Liver (tissue), 9 donors: ENCODE measurements around the gene KCNK7. TPM values are rescaled to one million over a fixed set of nuclear protein-coding genes. Genes with fewer than 3 reads are reported as not detected.

Experiments used
- DNase-seq: peaks from one replicate; pipeline ENCODE4 v3.0.0-alpha.2; 2017; ENCODE audit warnings: low spot score
- H3K27ac ChIP-seq, 2 donors: one replicate each; pipeline ENCODE4 v1.7.0; 2013; ENCODE audit warnings: inconsistent platforms in 2 of 2, low read length in 2 of 2, control low read depth in 1 of 2, low read depth in 1 of 2, mild to moderate bottlenecking in 1 of 2
- H3K27me3 ChIP-seq, 4 donors: one replicate each; pipeline versions ENCODE4 v1.6.1 to v1.7.0; 2013; ENCODE audit warnings: low read length in 3 of 4, inconsistent platforms in 1 of 4, mild to moderate bottlenecking in 1 of 4, moderate library complexity in 1 of 4; ENCODE audit not compliant: control insufficient read depth in 4 of 4, insufficient read depth in 4 of 4
- H3K36me3 ChIP-seq, 4 donors: one replicate each; pipeline versions ENCODE4 v1.6.1 to v1.7.0; 2013; ENCODE audit warnings: low read length in 3 of 4, mild to moderate bottlenecking in 3 of 4, low read depth in 1 of 4, moderate library complexity in 1 of 4; ENCODE audit not compliant: control insufficient read depth in 4 of 4, insufficient read depth in 3 of 4
- H3K4me1 ChIP-seq, 4 donors: one replicate each; pipeline versions ENCODE4 v1.6.1 to v1.7.0; 2013; ENCODE audit warnings: low read length in 3 of 4, mild to moderate bottlenecking in 3 of 4, moderate library complexity in 1 of 4; ENCODE audit not compliant: control insufficient read depth in 4 of 4, insufficient read depth in 4 of 4
- H3K4me3 ChIP-seq, 3 donors: one replicate each; pipeline versions ENCODE4 v1.6.1 to v1.7.0; 2013; ENCODE audit warnings: low read length in 3 of 3, control low read depth in 1 of 3, low read depth in 1 of 3, mild to moderate bottlenecking in 1 of 3
- H3K9ac ChIP-seq, 2 donors: one replicate each; pipeline ENCODE4 v1.7.0; 2013; ENCODE audit warnings: low read length in 2 of 2, mild to moderate bottlenecking in 2 of 2, moderate library complexity in 2 of 2, control low read depth in 1 of 2, low read depth in 1 of 2
- H3K9me3 ChIP-seq, 4 donors: one replicate each; pipeline versions ENCODE4 v1.6.1 to v1.7.0; 2013; ENCODE audit warnings: low read length in 3 of 4; ENCODE audit not compliant: control insufficient read depth in 4 of 4
- CTCF ChIP-seq: fragments of 150-350 bp; IDR thresholded peaks from 2 replicates; pipeline ENCODE4 v1.5.1; 2017; ENCODE audit warnings: improper control_type of control experiment, low read depth, low read length; ENCODE audit not compliant: missing input control
- EGR1 ChIP-seq, 2 donors: IDR thresholded peaks; 2 replicates each; pipeline ENCODE4 v1.6.1; 2016 to 2018; ENCODE audit warnings: antibody characterized with exemption in 2 of 2, low read depth in 2 of 2
- FOXA1 ChIP-seq: IDR thresholded peaks from 2 replicates; pipeline ENCODE4 v1.6.1; 2016; ENCODE audit warnings: antibody characterized with exemption
- FOXA2 ChIP-seq: IDR thresholded peaks from 2 replicates; pipeline ENCODE4 v1.6.1; 2016; ENCODE audit warnings: antibody characterized with exemption
- GABPA ChIP-seq, 2 donors: IDR thresholded peaks in 1 of 2; conservative IDR thresholded peaks in 1 of 2; 2 replicates each; pipeline ENCODE4 v1.6.1; 2016; ENCODE audit warnings: antibody characterized with exemption in 2 of 2, mild to moderate bottlenecking in 1 of 2, moderate library complexity in 1 of 2
- HNF4A ChIP-seq, 2 donors: conservative IDR thresholded peaks; 2 replicates each; pipeline ENCODE4 v1.6.1; 2016; ENCODE audit warnings: antibody characterized with exemption in 2 of 2, mild to moderate bottlenecking in 2 of 2
- HNF4G ChIP-seq: IDR thresholded peaks from 2 replicates; pipeline ENCODE4 v1.6.1; 2016; ENCODE audit warnings: antibody characterized with exemption
- JUND ChIP-seq, 2 donors: IDR thresholded peaks; 2 replicates each; pipeline ENCODE4 v1.6.1; 2016; ENCODE audit warnings: antibody characterized with exemption in 2 of 2
- MAX ChIP-seq: IDR thresholded peaks from 2 replicates; pipeline ENCODE4 v1.6.1; 2016; ENCODE audit warnings: antibody characterized with exemption
- NR2F2 ChIP-seq: IDR thresholded peaks from 2 replicates; pipeline ENCODE4 v1.6.1; 2016; ENCODE audit warnings: antibody characterized with exemption
- RAD21 ChIP-seq, 2 donors: IDR thresholded peaks; 2 replicates each; pipeline ENCODE4 v1.6.1; 2016; ENCODE audit warnings: antibody characterized with exemption in 2 of 2, mild to moderate bottlenecking in 2 of 2
- RXRA ChIP-seq, 2 donors: IDR thresholded peaks; 2 replicates each; pipeline ENCODE4 v1.6.1; 2017 to 2018; ENCODE audit warnings: antibody characterized with exemption in 2 of 2, mild to moderate bottlenecking in 1 of 2
- SP1 ChIP-seq: IDR thresholded peaks from 2 replicates; pipeline ENCODE4 v1.6.1; 2018; ENCODE audit warnings: antibody characterized with exemption, mild to moderate bottlenecking
- TAF1 ChIP-seq: conservative IDR thresholded peaks from 2 replicates; pipeline ENCODE4 v1.6.1; 2016; ENCODE audit warnings: antibody characterized with exemption, mild to moderate bottlenecking
- YY1 ChIP-seq: IDR thresholded peaks from 2 replicates; pipeline ENCODE4 v1.6.1; 2016; ENCODE audit warnings: antibody characterized with exemption, mild to moderate bottlenecking
- ZBTB33 ChIP-seq: IDR thresholded peaks from 2 replicates; pipeline ENCODE4 v1.6.1; 2016; ENCODE audit warnings: antibody characterized with exemption
- WGBS: extraction: QIAGEN DNeasy Blood & Tissue Kit; methylation state at CpG from one replicate; pipeline ENCODE4 v1.1.7; 2013; 5-methylcytosine and 5-hydroxymethylcytosine counted together
- polyA plus RNA-seq, 2 donors: library from polyadenylated mRNA; stranded (reverse) in 1 of 2; unstranded in 1 of 2; fragments of 200-250 nt in 1 of 2; fragments of >200 nt in 1 of 2; fragmentation: Nextera tagmentation in 1 of 2; extraction: Ambion mirVana in 1 of 2; gene quantifications; one replicate each; pipeline versions ENCODE4 v1.2.1 to v1.2.3, GENCODE V29; 2013 to 2015
- total RNA-seq, 2 donors: library from RNA; depleted of rRNA; stranded (reverse); fragments of >200 nt; gene quantifications; one replicate each; pipeline ENCODE4 v1.2.3, GENCODE V29; 2014
- TF ChIP-seq, protein P1 (sequence below): IDR thresholded peaks from 2 replicates; pipeline ENCODE4 v1.6.1; 2016; ENCODE audit warnings: antibody characterized with exemption, mild to moderate bottlenecking
- TF ChIP-seq, protein P2 (sequence below): IDR thresholded peaks from 2 replicates; pipeline ENCODE4 v1.6.1; 2016; ENCODE audit warnings: antibody characterized with exemption
- donor health status: healthy.
- donor health status: healthy.
- donor health status: healthy.
- donor health status: healthy.
- donor health status: healthy.

KCNK7 gene
- total and polyA plus RNA-seq, 4 donors: 0.14 to 0.32 (median 0.24) TPM

DNA sequence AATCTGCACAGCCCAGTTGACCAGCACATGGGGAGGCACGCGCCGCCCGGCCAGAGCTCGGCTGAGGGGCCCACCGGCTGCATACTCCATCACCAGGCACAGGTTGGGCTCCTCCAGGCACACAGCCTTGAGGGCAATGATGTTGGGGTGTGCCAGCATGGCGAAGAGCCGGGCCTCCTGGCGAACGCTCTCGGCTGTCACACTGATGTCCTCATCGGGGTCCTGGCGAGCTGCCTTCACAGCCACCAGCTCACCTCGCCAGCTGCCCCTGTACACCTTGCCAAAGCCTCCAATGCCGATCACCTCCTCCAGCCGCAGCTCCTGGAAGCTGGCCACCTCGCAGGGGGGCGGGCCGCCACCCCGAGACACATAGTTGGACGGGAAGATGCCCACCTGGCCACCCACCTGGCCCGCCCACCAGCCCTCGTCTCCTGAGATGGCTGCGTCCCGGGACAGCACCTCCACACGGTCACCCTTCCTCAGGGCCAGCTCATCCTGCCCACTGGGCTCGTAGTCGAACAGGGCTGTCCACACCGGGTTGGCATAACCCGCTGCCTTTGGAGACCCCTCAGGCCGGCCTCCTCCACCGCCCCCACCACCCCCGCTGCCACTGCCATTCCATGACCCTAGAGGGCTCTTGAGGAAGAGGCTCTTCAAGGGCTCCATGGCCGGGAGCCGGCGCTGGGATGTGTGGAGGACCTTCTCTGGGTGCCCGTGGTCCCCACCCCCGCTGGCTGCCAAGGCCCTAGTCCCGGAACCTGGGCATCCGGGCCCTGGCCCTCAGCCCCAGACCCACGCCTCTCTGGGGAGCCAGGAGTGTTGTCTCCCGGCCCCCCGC lies 17.7 kb upstream of the KCNK7 start:
- DNase-seq: no peak
- 13% methylated on average over 43 of the region's 43 CpGs for WGBS
- TF ChIP-seq SP1 (no peak), TAF1 (no peak), CTCF (no peak), EGR1 (IDR thresholded peaks at IDR 0.05; ENCODE audit: low read depth in 2 of 2) (no peak), YY1 (no peak), RXRA (IDR thresholded peaks at IDR 0.05) (no peak), MAX (no peak), JUND (IDR thresholded peaks at IDR 0.05) (no peak), NR2F2 (no peak), FOXA2 (no peak), HNF4A (conservative IDR thresholded peaks at IDR 0.05) (no peak), GABPA (IDR thresholded peaks at IDR 0.05 in 1 of 2, conservative IDR thresholded peaks at IDR 0.05 in 1 of 2) (no peak), RAD21 (IDR thresholded peaks at IDR 0.05) (no peak), FOXA1 (no peak), ZBTB33 (no peak), HNF4G (no peak)
- TF ChIP-seq, protein P1, sequence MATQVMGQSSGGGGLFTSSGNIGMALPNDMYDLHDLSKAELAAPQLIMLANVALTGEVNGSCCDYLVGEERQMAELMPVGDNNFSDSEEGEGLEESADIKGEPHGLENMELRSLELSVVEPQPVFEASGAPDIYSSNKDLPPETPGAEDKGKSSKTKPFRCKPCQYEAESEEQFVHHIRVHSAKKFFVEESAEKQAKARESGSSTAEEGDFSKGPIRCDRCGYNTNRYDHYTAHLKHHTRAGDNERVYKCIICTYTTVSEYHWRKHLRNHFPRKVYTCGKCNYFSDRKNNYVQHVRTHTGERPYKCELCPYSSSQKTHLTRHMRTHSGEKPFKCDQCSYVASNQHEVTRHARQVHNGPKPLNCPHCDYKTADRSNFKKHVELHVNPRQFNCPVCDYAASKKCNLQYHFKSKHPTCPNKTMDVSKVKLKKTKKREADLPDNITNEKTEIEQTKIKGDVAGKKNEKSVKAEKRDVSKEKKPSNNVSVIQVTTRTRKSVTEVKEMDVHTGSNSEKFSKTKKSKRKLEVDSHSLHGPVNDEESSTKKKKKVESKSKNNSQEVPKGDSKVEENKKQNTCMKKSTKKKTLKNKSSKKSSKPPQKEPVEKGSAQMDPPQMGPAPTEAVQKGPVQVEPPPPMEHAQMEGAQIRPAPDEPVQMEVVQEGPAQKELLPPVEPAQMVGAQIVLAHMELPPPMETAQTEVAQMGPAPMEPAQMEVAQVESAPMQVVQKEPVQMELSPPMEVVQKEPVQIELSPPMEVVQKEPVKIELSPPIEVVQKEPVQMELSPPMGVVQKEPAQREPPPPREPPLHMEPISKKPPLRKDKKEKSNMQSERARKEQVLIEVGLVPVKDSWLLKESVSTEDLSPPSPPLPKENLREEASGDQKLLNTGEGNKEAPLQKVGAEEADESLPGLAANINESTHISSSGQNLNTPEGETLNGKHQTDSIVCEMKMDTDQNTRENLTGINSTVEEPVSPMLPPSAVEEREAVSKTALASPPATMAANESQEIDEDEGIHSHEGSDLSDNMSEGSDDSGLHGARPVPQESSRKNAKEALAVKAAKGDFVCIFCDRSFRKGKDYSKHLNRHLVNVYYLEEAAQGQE: no peak
- TF ChIP-seq, protein P2, sequence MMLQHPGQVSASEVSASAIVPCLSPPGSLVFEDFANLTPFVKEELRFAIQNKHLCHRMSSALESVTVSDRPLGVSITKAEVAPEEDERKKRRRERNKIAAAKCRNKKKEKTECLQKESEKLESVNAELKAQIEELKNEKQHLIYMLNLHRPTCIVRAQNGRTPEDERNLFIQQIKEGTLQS: no peak
- no peaks in the 10 kb centered on the region for H3K27me3 ChIP-seq
- H3K27ac ChIP-seq: peak overlapping the region; percentile 60 to 96
- no peaks in the 10 kb centered on the region for H3K9me3 ChIP-seq
- peaks cover 15 to 60% (median 47%) of the 10 kb centered on the region in 4 donors for H3K4me1 ChIP-seq
- peaks cover 3 to 13% (median 6%) of the 10 kb centered on the region in 4 donors for H3K36me3 ChIP-seq
- peak overlapping the region; percentile 64 to 76 for H3K9ac ChIP-seq
- H3K4me3 ChIP-seq: peak overlapping the region; percentile 80 to 90 (median 83)
